ENCODE data around the gene EPC2.

- no peak for TF ChIP-seq ATF3 (IDR thresholded peaks at IDR 0.05; ENCODE audit: borderline replicate concordance, extremely low read depth, low read depth, low read length)
- TF ChIP-seq POLR2A (IDR thresholded peaks at IDR 0.05; ENCODE audit: low read depth, low read length), result no peak
- TF ChIP-seq CTCF (IDR thresholded peaks at IDR 0.05 in 2 of 3, conservative IDR thresholded peaks at IDR 0.05 in 1 of 3; ENCODE audit: control insufficient read depth in 2 of 3, extremely low read depth in 1 of 3, insufficient read depth in 1 of 3, low read depth in 3 of 3, low read length in 3 of 3), result no peak
- TF ChIP-seq HCFC1 (IDR thresholded peaks at IDR 0.05; ENCODE audit: low read length), result no peak
- TF ChIP-seq ZZZ3 (IDR thresholded peaks at IDR 0.05; ENCODE audit: control insufficient read depth, insufficient read length, low read depth), result no peak
- TF ChIP-seq SRF (IDR thresholded peaks at IDR 0.05; ENCODE audit: low read depth in 2 of 2, low read length in 2 of 2), result no peak
Measured at GRCh38 chr2:148716378-148716920, 71.9 kb downstream of the EPC2 start.
